GM10266 (cell line): ENCODE data around the gene STX2.

Experiments used
- DNase-seq: peaks from one replicate; pipeline ENCODE4 v3.0.0; 2012; ENCODE audit errors: extremely low spot score
- TF ChIP-seq, protein P1 (sequence below): IDR thresholded peaks from 2 replicates; pipeline ENCODE4 v1.5.1; 2012; ENCODE audit warnings: mild to moderate bottlenecking, low read depth; ENCODE audit not compliant: control insufficient read depth, insufficient read depth; ENCODE audit errors: missing control alignments

STX2 gene

DNA sequence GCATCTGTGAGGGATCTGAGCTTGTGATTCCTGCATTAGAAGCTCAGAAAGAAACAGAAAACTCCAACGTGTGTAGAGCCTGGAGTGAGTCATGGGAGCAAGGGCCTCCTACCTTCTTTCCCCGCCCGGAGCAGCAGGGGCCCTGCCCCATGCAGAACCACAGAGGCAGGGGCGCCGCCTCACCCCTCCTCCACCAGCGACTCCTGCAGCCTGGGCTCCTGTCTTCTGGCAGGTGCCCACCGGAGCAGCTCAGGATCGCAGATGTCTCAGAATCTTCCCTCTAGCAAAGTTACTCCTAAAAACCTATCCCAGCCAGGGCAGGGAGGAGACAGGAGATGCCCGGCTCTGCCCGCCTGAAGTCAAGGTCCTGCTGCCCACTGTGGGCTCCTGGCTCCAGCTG, 58.7 kb downstream of the STX2 start:
- TF ChIP-seq, protein P1, sequence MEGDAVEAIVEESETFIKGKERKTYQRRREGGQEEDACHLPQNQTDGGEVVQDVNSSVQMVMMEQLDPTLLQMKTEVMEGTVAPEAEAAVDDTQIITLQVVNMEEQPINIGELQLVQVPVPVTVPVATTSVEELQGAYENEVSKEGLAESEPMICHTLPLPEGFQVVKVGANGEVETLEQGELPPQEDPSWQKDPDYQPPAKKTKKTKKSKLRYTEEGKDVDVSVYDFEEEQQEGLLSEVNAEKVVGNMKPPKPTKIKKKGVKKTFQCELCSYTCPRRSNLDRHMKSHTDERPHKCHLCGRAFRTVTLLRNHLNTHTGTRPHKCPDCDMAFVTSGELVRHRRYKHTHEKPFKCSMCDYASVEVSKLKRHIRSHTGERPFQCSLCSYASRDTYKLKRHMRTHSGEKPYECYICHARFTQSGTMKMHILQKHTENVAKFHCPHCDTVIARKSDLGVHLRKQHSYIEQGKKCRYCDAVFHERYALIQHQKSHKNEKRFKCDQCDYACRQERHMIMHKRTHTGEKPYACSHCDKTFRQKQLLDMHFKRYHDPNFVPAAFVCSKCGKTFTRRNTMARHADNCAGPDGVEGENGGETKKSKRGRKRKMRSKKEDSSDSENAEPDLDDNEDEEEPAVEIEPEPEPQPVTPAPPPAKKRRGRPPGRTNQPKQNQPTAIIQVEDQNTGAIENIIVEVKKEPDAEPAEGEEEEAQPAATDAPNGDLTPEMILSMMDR, result no peak
- no peak for DNase-seq

DNA sequence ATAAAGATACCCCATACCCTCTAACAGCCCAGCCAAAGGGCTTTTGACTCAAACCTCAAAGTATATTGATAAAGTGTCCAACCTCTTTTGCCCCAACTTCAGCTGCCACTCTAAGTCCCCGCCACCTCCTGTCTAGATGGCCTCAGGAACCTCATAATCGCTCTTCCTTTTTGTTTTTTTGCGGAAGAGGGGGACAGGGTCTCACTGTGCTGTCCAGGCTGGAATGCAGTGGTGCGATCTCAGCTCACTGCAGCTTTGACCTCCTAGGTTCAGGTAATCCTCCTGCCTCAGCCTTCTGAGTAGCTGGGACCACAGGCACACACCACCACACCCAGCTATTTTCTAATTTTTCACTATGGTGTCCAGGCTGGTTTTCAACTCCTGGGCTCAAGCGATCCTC, 60.3 kb downstream of the STX2 start:
- no peak for DNase-seq
- TF ChIP-seq, protein P1, result no peak

DNA sequence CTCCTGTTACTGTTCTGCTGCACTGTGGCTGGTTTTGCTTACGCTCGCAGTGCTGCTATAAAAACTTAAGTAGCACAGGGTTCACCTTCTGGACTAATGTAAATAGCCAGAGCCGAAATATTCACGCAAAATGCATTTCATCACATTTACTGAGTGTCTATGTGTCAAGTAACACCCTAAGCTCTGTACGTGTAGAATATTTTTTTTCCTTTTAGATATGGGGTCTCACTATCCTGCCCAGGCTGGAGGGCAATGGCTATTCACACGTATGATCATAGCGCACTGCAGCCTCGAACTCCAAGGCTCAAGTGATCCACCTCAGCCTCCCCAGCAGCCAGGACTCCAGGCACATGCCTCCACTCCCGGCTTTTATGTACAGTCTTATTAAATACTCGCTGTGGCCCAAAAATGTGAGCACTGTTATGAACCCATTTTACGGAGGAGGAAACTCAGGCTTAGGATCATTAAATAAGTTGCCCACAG, 62.2 kb downstream of the STX2 start:
- no peak for DNase-seq
- TF ChIP-seq, protein P1, result no peak

DNA sequence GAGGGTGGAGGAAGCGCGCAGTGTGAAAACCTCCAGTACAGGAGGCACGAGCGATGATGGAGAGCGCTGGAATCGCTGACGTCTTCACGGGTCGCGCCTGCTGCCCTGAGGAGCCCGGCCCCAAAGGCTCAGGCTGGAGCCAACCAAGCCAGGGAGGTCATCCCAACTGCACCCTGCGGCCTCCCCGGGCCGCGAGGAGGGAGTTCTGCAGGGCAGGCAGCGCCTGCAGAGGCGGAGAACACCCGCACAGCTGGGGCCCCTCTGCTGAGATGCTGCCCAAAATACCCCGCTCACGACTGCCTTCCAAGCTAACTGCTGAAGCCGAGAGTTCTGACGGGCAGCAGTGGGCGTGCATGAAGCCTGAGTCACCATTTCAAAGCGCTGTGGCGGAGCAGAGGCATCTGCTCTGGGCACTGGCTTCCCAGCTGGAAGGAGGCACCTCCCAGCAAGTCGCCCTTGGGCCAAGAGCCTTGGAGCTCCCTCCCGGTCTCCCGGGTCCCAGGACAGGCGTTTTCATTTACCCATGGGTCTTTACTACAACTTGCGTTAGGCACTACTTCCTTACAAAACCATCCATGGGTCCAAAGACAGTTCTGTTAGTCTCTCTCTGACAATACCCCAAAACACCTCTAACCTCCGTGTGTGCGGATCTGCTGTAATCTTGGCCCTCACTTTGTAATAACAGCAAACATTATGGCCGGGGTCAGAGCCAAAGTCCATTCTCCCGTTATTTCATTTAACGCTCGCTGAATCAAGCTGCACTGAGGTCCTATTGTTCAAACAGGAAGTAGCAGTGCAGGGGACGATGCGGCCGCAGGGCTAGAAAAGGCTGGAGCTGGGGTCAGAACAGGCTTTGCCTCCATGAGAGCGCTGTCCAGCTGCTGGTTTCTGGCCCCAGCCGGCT, 62.8 kb downstream of the STX2 start:
- TF ChIP-seq, protein P1, result no peak
- no peak for DNase-seq

DNA sequence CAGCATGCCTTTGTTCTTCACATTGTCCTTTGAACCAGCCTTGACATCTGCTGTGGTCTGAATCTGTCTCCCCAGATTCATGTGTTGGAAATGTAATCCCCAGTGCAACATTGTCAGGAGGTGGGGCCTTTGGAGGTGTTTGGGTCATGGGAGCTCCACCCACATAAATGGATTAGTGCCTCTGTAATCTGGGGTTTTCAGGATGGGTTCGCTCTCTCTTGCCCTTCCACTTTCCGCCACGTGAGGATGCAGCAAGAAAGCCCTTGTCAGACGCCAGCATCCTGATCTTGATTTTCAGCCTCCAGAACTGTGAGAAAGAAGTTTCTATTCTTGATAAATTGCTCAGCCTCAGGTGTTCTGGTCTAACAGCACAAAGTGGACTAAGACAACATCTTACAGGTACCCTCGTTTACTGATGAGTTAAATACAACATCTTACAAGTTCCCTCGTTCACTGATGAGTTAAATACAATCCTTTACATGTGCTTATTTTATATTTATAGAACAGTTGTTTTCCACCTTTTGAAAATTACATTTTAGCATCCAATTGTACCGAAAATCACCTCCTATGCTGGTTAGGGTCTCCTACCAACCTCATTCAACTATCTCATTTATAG, 68.5 kb downstream of the STX2 start:
- no peak for DNase-seq

DNA sequence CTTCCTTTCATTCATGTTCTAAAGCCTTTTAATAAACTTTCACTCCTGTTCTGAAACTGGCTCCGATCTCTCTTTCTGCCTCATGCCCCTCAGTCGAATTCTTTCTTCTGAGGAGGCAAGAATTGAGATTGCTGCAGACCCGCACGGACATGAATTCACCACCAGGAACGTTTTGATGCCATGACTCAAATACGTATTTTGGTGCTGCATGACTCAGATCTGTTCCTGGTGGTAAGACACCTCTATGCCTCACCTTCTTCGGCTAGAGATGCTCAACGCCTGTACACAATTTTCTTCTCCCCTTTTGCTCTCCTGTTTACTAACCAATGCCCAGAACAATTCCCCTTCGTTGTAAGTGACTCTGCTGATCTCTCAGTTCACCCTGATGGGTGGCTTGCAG, 70.9 kb downstream of the STX2 start:
- TF ChIP-seq, protein P1, result no peak
- no peak for DNase-seq

More for the DNA sequence above, 68.5 kb downstream of the STX2 start:
- TF ChIP-seq, protein P1, result no peak

DNA sequence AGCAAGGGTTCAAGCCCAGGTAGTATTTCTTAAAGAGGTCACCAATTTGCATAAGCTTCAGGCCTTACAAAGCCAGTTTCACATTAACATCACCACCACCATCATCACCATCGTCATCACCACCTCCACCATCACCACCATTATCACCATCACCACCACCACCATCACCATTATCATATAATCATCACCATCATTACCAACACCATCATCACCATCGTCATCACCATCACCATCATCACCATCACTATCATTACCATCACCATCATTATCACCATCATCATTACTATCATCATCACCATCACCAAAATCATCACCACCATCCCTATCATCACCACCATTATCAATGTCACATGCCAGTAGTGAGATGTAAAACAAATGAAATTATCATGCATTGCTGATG, 72.6 kb downstream of the STX2 start:
- no peak for DNase-seq

More for the DNA sequence above, 72.6 kb downstream of the STX2 start:
- TF ChIP-seq, protein P1, result no peak
